IgD-negative memory B cell (primary cell): Measurements from ENCODE around the gene P3H4. TPM values are rescaled to one million over a fixed set of nuclear protein-coding genes. Genes with fewer than 3 reads are reported as not detected.
A peak's percentile ranks its signal among the peaks of the same experiment; 100 is the strongest.

ENCODE experiments used
- H3K27ac Mint-ChIP-seq, 3 donors: one replicate each; pipeline ENCODE4 v1.8.0; 2020 to 2022; ENCODE audit warnings: mild to moderate bottlenecking in 3 of 3, mixed read lengths in 3 of 3, moderate library complexity in 1 of 3
- H3K27me3 Mint-ChIP-seq: one replicate; pipeline ENCODE4 v1.8.0; 2021; ENCODE audit warnings: mixed read lengths
- H3K36me3 Mint-ChIP-seq: one replicate; pipeline ENCODE4 v1.8.0; 2020; ENCODE audit warnings: mild to moderate bottlenecking, mixed read lengths
- H3K4me1 Mint-ChIP-seq, 3 donors: one replicate each; pipeline ENCODE4 v1.8.0; 2020 to 2022; ENCODE audit warnings: mixed read lengths in 3 of 3, mild to moderate bottlenecking in 1 of 3
- H3K4me3 Mint-ChIP-seq, 4 donors: one replicate each; pipeline ENCODE4 v1.8.0; 2020 to 2022; ENCODE audit warnings: mild to moderate bottlenecking in 4 of 4, mixed read lengths in 4 of 4, moderate library complexity in 3 of 4
- H3K9me3 Mint-ChIP-seq, 3 donors: one replicate each; pipeline ENCODE4 v1.8.0; 2020 to 2021; ENCODE audit warnings: mixed read lengths in 3 of 3, mild to moderate bottlenecking in 1 of 3
- polyA plus RNA-seq: library from polyadenylated mRNA; unstranded; fragments of 300-500 nt; fragmentation: Illumina TruSeq; gene quantifications from one replicate; pipeline ENCODE4 v1.2.3, GENCODE V29; 2021

Gene P3H4
- polyA plus RNA-seq, 1 donor from 2014 or later: 1.5 TPM

- Mint-ChIP-seq H3K9me3 (no peaks in the 10 kb centered on the region), H3K4me3 (no peak overlapping the region), H3K36me3 (peaks cover 6% of the 10 kb centered on the region), H3K27me3 (no peaks in the 10 kb centered on the region), H3K27ac (no peak overlapping the region), H3K4me1 (no peaks in the 10 kb centered on the region)
These were observed 13.6 kb upstream of the P3H4 start for GRCh38 chr17:41825175-41825845.

- no peak overlapping the region for H3K27ac Mint-ChIP-seq
- H3K9me3 Mint-ChIP-seq: no peaks in the 10 kb centered on the region
- peaks cover 4% of the 10 kb centered on the region for H3K27me3 Mint-ChIP-seq
- no peak overlapping the region for H3K4me3 Mint-ChIP-seq
- H3K36me3 Mint-ChIP-seq: peaks cover 2% of the 10 kb centered on the region
- H3K4me1 Mint-ChIP-seq: no peaks in the 10 kb centered on the region
These were observed 12.3 kb upstream of the P3H4 start for GRCh38 chr17:41824086-41824485.

GRCh38 chr17:41823580-41823979 is 11.8 kb upstream of the P3H4 start:
- no peaks in the 10 kb centered on the region for H3K4me1 Mint-ChIP-seq
- H3K9me3 Mint-ChIP-seq: no peaks in the 10 kb centered on the region
- H3K27ac Mint-ChIP-seq: no peak overlapping the region
- no peak overlapping the region for H3K4me3 Mint-ChIP-seq
- peaks cover 4% of the 10 kb centered on the region for H3K27me3 Mint-ChIP-seq
- peaks cover 2% of the 10 kb centered on the region for H3K36me3 Mint-ChIP-seq

- Mint-ChIP-seq H3K27me3 (peaks cover 6% of the 10 kb centered on the region), H3K4me3 (no peak overlapping the region), H3K9me3 (no peaks in the 10 kb centered on the region), H3K36me3 (peaks cover 2% of the 10 kb centered on the region), H3K4me1 (no peaks in the 10 kb centered on the region), H3K27ac (no peak overlapping the region)
These were observed 11.4 kb upstream of the P3H4 start for GRCh38 chr17:41823141-41823524.

- H3K4me1 Mint-ChIP-seq: no peaks in the 10 kb centered on the region
- H3K4me3 Mint-ChIP-seq: no peak overlapping the region
- peaks cover 2% of the 10 kb centered on the region for H3K36me3 Mint-ChIP-seq
- H3K9me3 Mint-ChIP-seq: no peaks in the 10 kb centered on the region
- H3K27ac Mint-ChIP-seq: no peak overlapping the region
- H3K27me3 Mint-ChIP-seq: peaks cover 6% of the 10 kb centered on the region
These were observed 10.7 kb upstream of the P3H4 start for GRCh38 chr17:41822216-41823140.

GRCh38 chr17:41821776-41822175 is 10.0 kb upstream of the P3H4 start:
- Mint-ChIP-seq H3K36me3 (peaks cover 2% of the 10 kb centered on the region), H3K9me3 (no peaks in the 10 kb centered on the region)

GRCh38 chr17:41818024-41818423 is 6.3 kb upstream of the P3H4 start:
- Mint-ChIP-seq H3K27me3 (peaks cover 6% of the 10 kb centered on the region), H3K9me3 (no peaks in the 10 kb centered on the region), H3K27ac (no peak overlapping the region), H3K36me3 (no peaks in the 10 kb centered on the region), H3K4me1 (peaks cover 0 to 4% (median 1%) of the 10 kb centered on the region in 3 donors), H3K4me3 (peak overlapping the region in 1 of 4 donors; percentile 17)

More at GRCh38 chr17:41821776-41822175, 10.0 kb upstream of the P3H4 start:
- Mint-ChIP-seq H3K27me3 (peaks cover 6% of the 10 kb centered on the region), H3K4me3 (peak overlapping the region in 1 of 4 donors; percentile 23), H3K4me1 (no peaks in the 10 kb centered on the region), H3K27ac (no peak overlapping the region)

- peaks cover 0 to 9% (median 5%) of the 10 kb centered on the region in 3 donors for H3K4me1 Mint-ChIP-seq
- peak overlapping the region in 1 of 4 donors; percentile 32 for H3K4me3 Mint-ChIP-seq
- no peaks in the 10 kb centered on the region for H3K36me3 Mint-ChIP-seq
- H3K9me3 Mint-ChIP-seq: no peaks in the 10 kb centered on the region
- H3K27ac Mint-ChIP-seq: no peak overlapping the region
- peaks cover 9% of the 10 kb centered on the region for H3K27me3 Mint-ChIP-seq
These were observed 5.0 kb upstream of the P3H4 start for GRCh38 chr17:41816637-41817320.

- no peaks in the 10 kb centered on the region for H3K9me3 Mint-ChIP-seq
- peak overlapping the region in 1 of 3 donors; percentile 14 for H3K27ac Mint-ChIP-seq
- peak overlapping the region in 1 of 4 donors; percentile 82 for H3K4me3 Mint-ChIP-seq
- peaks cover 8% of the 10 kb centered on the region for H3K27me3 Mint-ChIP-seq
- peaks cover 0 to 11% (median 11%) of the 10 kb centered on the region in 3 donors for H3K4me1 Mint-ChIP-seq
- no peaks in the 10 kb centered on the region for H3K36me3 Mint-ChIP-seq
These were observed 2.4 kb upstream of the P3H4 start for GRCh38 chr17:41814195-41814594.

GRCh38 chr17:41813699-41814124 is 2.0 kb upstream of the P3H4 start:
- H3K9me3 Mint-ChIP-seq: no peaks in the 10 kb centered on the region

GRCh38 chr17:41813152-41813680 is 1.5 kb upstream of the P3H4 start:
- Mint-ChIP-seq H3K4me3 (peak overlapping the region; percentile 30 to 93 (median 76)), H3K36me3 (no peaks in the 10 kb centered on the region), H3K4me1 (peaks cover 0 to 11% (median 11%) of the 10 kb centered on the region in 3 donors), H3K27ac (peak overlapping the region in 1 of 3 donors; percentile 31), H3K27me3 (peaks cover 7% of the 10 kb centered on the region), H3K9me3 (no peaks in the 10 kb centered on the region)

More at GRCh38 chr17:41813699-41814124, 2.0 kb upstream of the P3H4 start:
- Mint-ChIP-seq H3K4me3 (peak overlapping the region in 2 of 4 donors; percentile 82 to 93), H3K36me3 (no peaks in the 10 kb centered on the region), H3K27ac (peak overlapping the region in 1 of 3 donors; percentile 14), H3K4me1 (peaks cover 0 to 11% (median 11%) of the 10 kb centered on the region in 3 donors), H3K27me3 (peaks cover 8% of the 10 kb centered on the region)

- Mint-ChIP-seq H3K4me3 (peak within 1 kb of the TSS; percentile 82 to 97 (median 90)), H3K9me3 (no peaks in the 10 kb centered on the region), H3K27ac (peak within 1 kb of the TSS in 2 of 3 donors; percentile 66 to 89), H3K27me3 (peaks cover 6% of the 10 kb centered on the region), H3K4me1 (peaks cover 0 to 11% (median 11%) of the 10 kb centered on the region in 3 donors), H3K36me3 (no peaks in the 10 kb centered on the region)
These were observed 817 bp upstream of the P3H4 start, which contains the start of gene FKBP10 for GRCh38 chr17:41812381-41813151. Gene FKBP10 (plus strand): TSS chr17:41813004. CDS start chr17:41813035, 31 bp downstream.

- Mint-ChIP-seq H3K36me3 (no peaks in the 10 kb centered on the region), H3K27ac (peak overlapping the region in 2 of 3 donors; percentile 14 to 74), H3K9me3 (no peaks in the 10 kb centered on the region)
These were observed 845 bp downstream of the P3H4 start for GRCh38 chr17:41810659-41811548.

More at GRCh38 chr17:41810659-41811548, 845 bp downstream of the P3H4 start:
- H3K4me3 Mint-ChIP-seq: peak overlapping the region; percentile 81 to 88 (median 85)
- peaks cover 7% of the 10 kb centered on the region for H3K27me3 Mint-ChIP-seq
- peaks cover 0 to 11% (median 11%) of the 10 kb centered on the region in 3 donors for H3K4me1 Mint-ChIP-seq
